Islet precursor cell (in vitro differentiated cells): ENCODE data around the gene SLC6A19.

Experiments used
- DNase-seq: peaks from one replicate; pipeline ENCODE4 v3.0.0-alpha.2; 2018

Gene SLC6A19

DNA sequence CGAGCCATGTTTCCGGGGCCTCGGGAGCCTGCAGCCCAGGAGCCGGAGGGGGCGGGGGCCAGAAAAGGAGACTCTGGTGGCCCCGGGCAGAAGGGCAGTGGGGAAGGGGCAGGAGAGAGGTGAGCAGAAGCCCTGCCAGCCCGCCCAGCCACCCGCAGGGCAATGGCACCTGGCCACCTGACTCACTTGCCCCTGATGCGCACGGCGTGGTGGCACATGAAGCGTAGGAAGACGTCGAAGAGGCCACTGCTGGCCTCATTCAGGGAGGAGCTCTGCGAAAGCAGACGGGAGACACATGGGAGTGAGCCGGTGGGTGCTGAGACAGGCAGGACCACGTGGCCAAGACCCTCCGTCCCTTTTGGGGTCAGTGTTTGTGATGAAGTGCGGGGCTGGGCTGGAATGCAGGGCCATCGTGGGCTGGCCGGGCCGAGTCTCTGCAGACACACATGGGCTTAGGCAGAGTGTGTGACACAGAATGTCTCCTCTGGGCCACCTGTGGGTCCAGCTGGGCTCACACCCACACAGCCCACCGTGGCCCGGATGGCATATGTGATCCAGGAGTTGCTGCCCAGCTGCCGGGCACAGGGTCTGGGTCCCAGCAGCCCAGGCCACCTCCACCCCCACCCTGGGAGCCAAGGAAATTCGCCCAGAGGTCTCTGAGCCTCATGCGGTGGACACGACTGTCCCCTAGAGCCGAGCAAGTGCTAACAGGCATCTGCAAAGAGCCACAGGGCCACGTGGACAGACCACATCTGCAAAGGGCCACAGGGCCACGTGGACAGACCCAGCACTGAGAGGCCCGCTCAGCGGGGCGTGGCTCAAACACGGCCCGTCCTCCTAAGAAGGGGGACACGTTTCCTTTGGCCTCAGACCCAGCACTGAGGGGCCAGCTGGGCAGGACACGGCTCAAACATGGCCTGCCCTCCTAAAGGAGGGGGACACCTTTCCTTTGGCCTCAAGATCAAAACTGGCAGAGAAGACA lies 69.8 kb downstream of the SLC6A19 start:
- DNase-seq, result no peak

GRCh38 chr5:1272201-1272600 lies 70.8 kb downstream of the SLC6A19 start:
- DNase-seq, result no peak

DNA sequence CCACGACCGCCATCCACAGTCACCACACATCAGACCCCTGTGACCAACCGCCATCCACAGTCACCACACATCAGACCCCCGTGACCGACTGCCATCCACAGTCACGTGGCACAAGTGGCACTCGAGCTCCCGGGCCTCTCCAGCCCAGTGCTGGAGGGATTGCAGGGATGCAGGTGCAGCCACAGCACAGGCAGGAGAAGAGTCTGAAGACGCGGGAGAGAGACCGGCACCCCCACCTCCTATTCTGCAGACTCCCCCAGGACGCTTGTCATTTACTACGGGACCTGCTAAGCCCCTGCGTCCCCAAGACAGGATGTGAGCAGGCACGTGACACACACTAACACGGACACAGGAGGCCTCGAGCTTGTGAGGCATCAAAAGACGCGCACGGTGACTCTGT lies 72.3 kb downstream of the SLC6A19 start:
- DNase-seq, result no peak

- no peak for DNase-seq
Observed at GRCh38 chr5:1274471-1274870, 73.1 kb downstream of the SLC6A19 start.
